VCaP (cell line): ENCODE data around the gene TBC1D8.

Experiments
- H3K27ac ChIP-seq: fragments of 450-650 bp; 2 replicates; pipeline ENCODE4 v1.5.1; 2017
- TF ChIP-seq, protein P1 (sequence below): fragments of 450-650 bp; conservative IDR thresholded peaks from 2 replicates; pipeline ENCODE4 v1.5.1; 2017; ENCODE audit warnings: mild to moderate bottlenecking, moderate library complexity

The TBC1D8 gene

DNA sequence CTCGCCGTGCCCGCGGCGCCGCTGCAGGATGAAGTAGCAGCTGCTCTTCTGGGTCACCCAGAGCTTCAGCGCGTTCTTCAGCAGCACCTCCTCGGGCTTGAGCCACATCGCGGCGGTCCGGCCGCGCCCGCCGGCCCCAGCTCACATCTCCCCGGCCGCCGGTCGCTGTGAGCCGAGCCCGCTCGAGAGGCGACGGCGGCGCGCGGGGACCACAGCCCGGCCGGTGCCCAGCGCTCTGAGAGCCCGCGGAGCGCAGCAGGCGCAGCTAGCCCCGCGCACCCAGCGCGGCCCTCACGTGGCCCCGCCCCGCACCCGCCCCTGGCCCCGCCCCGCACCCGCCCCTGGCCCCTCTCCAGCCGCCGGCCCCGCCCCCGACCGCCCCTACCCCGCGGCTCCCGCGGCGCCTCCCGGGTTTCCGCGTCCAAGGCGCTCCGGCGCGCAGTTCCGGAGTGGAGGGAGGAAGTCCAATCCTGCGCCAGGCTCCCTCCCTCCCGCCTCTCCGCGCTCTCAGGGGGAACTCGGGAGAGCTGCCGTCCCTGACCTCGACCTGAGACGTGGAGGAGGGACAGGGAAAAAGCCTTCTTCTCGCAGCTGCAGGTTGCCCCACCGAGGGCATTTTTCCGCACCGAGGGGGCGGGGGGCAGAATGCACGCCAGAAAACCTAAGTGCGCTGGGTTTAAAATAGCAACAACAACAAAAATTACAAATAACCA, at the start of gene TBC1D8:
TBC1D8 (minus strand) TSS at position 237 of the 713 bp plus-strand sequence; CDS start at position 108, 129 bp downstream.
- TF ChIP-seq, protein P1, sequence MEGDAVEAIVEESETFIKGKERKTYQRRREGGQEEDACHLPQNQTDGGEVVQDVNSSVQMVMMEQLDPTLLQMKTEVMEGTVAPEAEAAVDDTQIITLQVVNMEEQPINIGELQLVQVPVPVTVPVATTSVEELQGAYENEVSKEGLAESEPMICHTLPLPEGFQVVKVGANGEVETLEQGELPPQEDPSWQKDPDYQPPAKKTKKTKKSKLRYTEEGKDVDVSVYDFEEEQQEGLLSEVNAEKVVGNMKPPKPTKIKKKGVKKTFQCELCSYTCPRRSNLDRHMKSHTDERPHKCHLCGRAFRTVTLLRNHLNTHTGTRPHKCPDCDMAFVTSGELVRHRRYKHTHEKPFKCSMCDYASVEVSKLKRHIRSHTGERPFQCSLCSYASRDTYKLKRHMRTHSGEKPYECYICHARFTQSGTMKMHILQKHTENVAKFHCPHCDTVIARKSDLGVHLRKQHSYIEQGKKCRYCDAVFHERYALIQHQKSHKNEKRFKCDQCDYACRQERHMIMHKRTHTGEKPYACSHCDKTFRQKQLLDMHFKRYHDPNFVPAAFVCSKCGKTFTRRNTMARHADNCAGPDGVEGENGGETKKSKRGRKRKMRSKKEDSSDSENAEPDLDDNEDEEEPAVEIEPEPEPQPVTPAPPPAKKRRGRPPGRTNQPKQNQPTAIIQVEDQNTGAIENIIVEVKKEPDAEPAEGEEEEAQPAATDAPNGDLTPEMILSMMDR, result no peak
- peak within 1 kb of the TSS; percentile 82 for H3K27ac ChIP-seq

DNA sequence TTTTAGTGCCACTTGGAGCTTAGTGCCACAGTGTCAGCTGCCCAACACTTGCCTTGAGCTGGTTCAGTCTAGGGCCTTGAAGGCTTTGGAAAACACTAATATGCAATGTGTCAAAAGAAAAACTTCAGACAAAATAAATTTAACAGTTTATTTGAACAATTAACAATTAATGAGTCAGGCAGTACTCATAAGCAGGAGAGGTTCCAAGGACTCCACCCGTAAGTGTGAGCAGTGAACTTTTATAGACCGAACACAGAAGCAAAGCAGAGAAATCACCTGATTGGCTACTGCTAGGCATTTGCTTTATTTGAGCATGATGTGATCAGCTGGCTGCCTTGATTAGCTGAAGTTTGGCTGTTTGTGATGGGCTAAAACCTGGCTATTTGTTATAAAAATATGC, 49.5 kb upstream of the TBC1D8 start:
- H3K27ac ChIP-seq, result 0 out of 2 replicates have a peak overlapping the region, but pooled peaks have one; percentile 9
- TF ChIP-seq, protein P1, result no peak

DNA sequence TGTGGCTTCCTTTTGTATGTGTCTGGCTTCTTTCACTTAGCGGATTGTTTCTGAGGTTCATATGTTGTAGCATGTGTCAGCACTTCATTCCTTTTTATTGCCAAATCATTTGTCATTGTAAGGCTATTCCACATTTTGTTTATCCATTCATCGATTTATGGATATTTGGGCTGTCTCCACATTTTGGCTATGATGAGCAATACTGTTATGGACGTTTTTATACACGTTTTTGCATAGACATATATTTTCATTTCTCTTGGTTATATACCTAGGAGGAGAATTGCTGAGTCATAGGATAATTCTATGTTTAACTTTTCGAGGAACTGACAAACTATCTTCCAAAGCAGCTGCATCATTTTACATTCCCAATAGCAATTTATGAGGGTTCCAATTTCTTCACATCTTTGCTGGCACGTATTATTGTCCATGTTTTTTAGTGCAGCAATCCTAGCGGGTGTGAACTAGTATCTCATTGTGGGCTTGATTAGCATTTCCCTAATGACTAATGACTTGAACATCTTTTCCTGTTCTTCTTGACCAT, 48.1 kb upstream of the TBC1D8 start:
- no peak overlapping the region for H3K27ac ChIP-seq
- TF ChIP-seq, protein P1, result no peak

DNA sequence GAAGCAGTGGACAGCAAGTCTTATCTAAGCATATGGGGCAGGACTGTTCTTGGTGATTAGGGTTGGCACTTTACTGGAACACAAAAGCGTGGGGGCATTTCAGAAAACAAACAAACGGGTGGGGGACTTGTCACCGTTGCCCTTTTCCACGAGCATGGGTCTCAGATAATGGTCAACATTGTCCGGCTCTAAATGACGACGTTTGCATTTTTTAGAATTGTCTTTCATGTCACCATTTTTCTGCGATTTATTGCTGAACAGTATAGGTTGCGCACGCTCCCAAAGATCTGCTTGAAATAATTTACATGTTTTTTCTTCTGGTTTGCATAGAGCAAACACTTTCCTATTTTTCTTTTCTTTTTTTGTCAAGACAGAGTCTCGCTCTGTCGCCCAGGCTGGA, 46.6 kb upstream of the TBC1D8 start:
- no peak overlapping the region for H3K27ac ChIP-seq
- TF ChIP-seq, protein P1, result no peak

DNA sequence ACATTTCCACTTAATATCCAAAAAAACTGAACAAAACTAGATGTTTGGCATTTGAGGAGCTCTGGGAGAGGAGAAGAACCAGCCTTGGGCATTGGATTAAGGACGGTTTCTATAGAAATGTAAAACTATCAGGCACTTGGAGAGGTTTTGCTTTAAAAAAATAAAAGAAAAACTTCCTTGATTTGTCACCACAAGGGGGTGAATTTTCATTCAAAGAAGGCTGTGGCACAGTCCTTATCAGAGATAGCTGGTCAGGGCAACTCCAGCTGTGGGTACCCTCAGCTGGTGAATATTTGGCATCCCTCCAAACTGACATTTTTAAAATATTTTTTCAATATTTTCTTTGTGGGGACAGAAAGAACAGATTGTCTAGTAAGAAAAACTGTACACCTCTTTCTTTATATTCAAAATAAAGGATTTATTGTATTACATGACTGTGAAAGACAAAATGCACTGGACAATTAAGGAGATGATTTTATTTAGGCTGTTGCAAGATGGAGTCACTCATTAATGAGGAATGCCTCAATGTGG, 46.1 kb upstream of the TBC1D8 start:
- TF ChIP-seq, protein P1, result peak; percentile 58
- H3K27ac ChIP-seq, result no peak overlapping the region

DNA sequence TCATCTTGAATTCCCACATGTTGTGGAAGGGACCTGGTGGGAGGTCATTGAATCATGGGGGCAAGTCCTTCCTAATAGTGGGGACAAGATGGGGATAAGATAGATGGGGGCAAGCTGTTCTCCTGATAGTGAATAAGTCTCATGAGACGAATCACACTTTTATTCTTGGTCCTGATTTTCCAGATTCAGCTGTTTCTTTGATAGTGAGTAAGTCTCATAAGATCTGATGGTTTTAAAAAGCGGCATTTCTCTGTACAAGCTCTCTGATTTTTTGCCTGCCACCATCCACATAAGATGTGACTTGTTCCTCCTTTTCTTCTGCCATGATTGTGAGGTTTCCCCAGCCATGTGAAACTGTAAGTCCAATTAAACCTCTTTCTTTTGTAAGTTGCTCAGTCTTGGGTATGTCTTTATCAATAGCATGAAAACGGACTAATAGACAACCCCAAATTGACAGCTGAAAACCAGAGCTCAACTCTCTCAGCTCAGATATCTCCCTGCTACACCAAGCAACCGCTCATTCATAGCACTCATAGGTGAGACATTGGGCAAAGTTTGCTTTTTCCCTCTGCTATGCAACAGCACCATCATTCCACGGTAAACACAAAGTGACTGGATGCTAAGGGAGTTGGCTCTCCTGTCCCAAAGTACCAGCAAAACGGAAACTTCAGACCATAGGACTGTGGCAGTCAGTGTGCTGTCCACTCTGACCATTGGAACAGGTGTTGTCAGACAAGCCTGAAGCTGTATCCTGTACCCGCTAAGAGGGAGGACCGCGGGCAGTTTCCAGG, 44.9 kb upstream of the TBC1D8 start:
- TF ChIP-seq, protein P1, result no peak; the same call in 1 of the 2 replicates
- no peak overlapping the region for H3K27ac ChIP-seq

DNA sequence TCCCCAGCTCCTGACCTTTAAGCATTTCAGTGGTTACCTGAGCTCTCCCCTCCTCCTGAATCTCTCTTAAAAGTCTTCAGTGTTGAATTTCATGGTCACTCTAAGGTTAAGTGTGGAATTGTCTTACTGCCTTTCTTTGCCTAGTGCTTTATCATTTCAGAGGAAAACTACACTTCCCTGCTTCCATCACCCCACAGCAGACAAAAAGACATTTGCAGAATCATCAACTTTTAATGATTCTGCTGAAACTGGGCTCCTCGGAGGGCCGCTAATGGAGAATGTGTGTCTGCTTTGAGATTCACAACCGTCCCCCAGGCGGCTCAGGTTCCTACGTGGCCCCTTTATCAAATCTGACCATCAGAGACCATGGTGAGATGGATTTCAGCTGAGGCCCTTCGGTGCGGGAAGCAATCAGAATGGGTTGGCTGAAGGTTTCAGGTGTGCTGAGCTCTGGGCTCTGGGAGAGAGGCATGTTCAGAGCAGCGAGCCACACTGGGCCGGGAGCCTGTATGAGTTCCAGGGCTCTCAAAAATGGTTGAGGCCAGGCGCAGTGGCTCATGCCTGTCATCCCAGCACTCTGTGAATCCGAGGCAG, 41.9 kb upstream of the TBC1D8 start:
- no peak overlapping the region for H3K27ac ChIP-seq
- TF ChIP-seq, protein P1, result no peak
